ENCODE measurements around the gene IPP. TPM values are rescaled to one million over a fixed set of nuclear protein-coding genes. Genes with fewer than 3 reads are reported as not detected.
"Not testable (repeated sequence)": the region's sequence is repeated elsewhere in the genome, so short reads cannot be mapped to it uniquely, and the experiment has no call there.

Gene IPP
- total RNA-seq, 1 experiment from 2014 or later = 11.6 TPM

DNA sequence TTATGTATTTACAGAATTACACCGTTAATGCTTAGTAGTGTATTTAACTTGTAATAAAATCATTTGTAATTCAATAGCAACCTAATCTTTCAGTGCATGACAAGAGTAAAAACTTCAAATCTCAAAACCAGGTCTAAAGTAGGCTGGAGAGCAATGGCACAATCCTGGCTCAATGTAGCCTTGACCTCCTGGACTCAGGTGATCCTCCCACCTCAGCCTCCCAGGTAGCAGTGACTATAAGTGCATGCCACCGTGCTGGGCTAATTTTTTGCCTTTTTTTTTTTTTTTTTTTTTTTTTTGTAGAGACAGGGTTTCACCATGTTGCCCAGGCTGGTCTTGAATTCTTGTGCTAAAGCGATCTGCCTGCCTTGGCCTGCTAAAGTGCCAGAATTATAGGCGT, 11.3 kb downstream of the IPP start:
- BruUV-seq (replicated peaks) = no TSS peak
- TF ChIP-seq, protein P1, sequence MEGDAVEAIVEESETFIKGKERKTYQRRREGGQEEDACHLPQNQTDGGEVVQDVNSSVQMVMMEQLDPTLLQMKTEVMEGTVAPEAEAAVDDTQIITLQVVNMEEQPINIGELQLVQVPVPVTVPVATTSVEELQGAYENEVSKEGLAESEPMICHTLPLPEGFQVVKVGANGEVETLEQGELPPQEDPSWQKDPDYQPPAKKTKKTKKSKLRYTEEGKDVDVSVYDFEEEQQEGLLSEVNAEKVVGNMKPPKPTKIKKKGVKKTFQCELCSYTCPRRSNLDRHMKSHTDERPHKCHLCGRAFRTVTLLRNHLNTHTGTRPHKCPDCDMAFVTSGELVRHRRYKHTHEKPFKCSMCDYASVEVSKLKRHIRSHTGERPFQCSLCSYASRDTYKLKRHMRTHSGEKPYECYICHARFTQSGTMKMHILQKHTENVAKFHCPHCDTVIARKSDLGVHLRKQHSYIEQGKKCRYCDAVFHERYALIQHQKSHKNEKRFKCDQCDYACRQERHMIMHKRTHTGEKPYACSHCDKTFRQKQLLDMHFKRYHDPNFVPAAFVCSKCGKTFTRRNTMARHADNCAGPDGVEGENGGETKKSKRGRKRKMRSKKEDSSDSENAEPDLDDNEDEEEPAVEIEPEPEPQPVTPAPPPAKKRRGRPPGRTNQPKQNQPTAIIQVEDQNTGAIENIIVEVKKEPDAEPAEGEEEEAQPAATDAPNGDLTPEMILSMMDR (IDR thresholded peaks at IDR 0.05; ENCODE audit: unreplicated experiment) = no peak
- DNase-seq (ENCODE audit: unreplicated experiment) = no peak
- peaks cover 6% of the 10 kb centered on the region for H3K4me1 Mint-ChIP-seq (ENCODE audit: insufficient read depth, unreplicated experiment)
- peaks cover 23% of the 10 kb centered on the region for H3K36me3 Mint-ChIP-seq (ENCODE audit: insufficient read depth, unreplicated experiment)
- ChIA-PET POLR2A (no interaction called here), CTCF (no interaction called here)
- intact Hi-C loops (cut with micrococcal nuclease) = no loop called here
- no peaks in the 10 kb centered on the region for H3K27me3 Mint-ChIP-seq (ENCODE audit: insufficient read depth, unreplicated experiment)
- no peak overlapping the region for H3K4me3 Mint-ChIP-seq (ENCODE audit: unreplicated experiment)
- no peaks in the 10 kb centered on the region for H3K9me3 Mint-ChIP-seq (ENCODE audit: unreplicated experiment)
- H3K27ac Mint-ChIP-seq (ENCODE audit: low read depth, unreplicated experiment) = no peak overlapping the region

DNA sequence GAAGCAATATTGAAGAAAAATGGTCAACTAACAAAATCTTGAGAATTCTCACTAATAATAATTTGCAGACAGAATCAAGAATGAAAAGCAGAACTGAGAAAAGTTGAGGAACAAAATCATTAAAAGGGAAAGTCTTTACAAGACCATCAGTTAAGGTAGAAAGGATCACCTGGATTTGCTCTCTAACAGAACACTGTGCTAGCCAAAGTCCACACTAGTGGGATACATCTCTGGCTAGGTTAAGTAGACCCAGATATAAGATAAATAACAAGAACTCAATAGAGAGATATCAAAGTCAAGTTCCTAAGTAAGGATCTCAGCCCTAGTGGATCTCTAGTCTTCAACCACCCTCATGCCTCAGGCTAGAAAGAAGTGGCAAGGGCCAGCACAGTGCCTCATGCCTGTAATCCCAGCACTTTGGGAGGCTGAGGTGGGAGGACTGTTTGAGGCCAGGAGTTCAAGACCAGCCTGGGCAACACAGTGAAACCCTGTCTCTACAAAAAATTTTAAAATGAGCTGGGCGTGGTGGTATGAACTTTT, 19.6 kb downstream of the IPP start:
- no peak overlapping the region for H3K27ac Mint-ChIP-seq (ENCODE audit: low read depth, unreplicated experiment)
- ChIA-PET CTCF (no interaction called here), POLR2A (no interaction called here)
- H3K4me3 Mint-ChIP-seq (ENCODE audit: unreplicated experiment) = no peak overlapping the region
- intact Hi-C loops (cut with micrococcal nuclease) = no loop called here
- H3K27me3 Mint-ChIP-seq (ENCODE audit: insufficient read depth, unreplicated experiment) = no peaks in the 10 kb centered on the region
- TF ChIP-seq, protein P1 (IDR thresholded peaks at IDR 0.05; ENCODE audit: unreplicated experiment) = no peak
- DNase-seq (ENCODE audit: unreplicated experiment) = no peak
- no peaks in the 10 kb centered on the region for H3K9me3 Mint-ChIP-seq (ENCODE audit: unreplicated experiment)
- peaks cover 24% of the 10 kb centered on the region for H3K36me3 Mint-ChIP-seq (ENCODE audit: insufficient read depth, unreplicated experiment)
- BruUV-seq (replicated peaks) = no TSS peak
- H3K4me1 Mint-ChIP-seq (ENCODE audit: insufficient read depth, unreplicated experiment) = no peaks in the 10 kb centered on the region

DNA sequence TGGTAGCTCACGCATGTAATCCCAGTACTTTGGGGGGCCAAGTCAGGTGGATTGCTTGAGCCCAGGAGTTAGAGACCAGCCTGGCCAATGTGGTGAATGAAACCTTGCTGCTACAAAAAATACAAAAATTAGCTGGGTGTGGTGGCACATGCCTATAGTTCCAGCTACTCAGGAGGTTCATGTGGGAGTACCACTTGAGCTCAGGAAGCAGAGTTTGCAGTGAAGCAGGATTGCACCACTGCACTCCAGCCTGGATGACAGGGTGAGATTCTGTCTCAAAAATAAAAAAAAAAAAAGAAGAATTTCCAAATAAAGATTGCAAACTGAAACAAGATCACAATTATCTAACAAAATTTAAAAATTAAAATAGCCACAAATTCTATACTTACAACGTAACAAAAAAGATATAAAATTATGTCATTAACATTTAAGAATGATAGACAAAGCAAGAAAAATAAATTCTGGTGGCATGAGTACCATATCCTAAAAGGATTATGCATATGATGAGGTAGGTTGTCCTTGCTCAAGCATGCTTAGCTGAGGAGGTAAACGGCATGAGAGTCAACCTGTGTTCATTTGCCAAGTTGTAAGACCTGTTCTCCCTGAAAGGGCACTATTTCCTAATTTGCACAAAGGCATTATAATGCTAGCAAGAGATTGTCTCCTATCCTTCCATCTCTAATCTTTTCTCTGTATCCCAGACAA, 20.2 kb downstream of the IPP start:
- BruUV-seq (replicated peaks) = no TSS peak
- TF ChIP-seq, protein P1 (IDR thresholded peaks at IDR 0.05; ENCODE audit: unreplicated experiment) = no peak
- H3K27ac Mint-ChIP-seq (ENCODE audit: low read depth, unreplicated experiment) = no peak overlapping the region

DNA sequence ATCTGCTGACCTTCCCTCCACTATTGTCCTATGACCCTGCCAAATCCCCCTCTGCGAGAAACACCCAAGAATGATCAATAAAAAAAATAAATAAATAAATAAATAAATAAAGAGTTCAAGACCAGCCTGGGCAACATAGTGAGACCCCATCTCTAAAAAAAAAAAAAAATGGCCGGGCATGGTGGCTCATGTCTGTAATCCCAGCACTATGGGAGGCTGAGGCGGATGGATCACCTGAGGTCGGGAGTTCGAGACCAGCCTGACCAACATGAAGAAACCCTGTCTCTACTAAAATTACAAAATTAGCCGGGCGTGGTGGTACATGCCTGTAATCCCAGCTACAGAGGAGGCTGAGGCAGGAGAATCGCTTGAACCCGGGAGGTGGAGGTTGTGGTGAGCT, 24.4 kb downstream of the IPP start:
- H3K4me3 Mint-ChIP-seq (ENCODE audit: unreplicated experiment); H3K4me1 Mint-ChIP-seq (ENCODE audit: insufficient read depth, unreplicated experiment); H3K9me3 Mint-ChIP-seq (ENCODE audit: unreplicated experiment); CTCF ChIA-PET; H3K27ac Mint-ChIP-seq (ENCODE audit: low read depth, unreplicated experiment); H3K27me3 Mint-ChIP-seq (ENCODE audit: insufficient read depth, unreplicated experiment); BruUV-seq (replicated peaks); DNase-seq (ENCODE audit: unreplicated experiment); intact Hi-C loops (cut with micrococcal nuclease): not testable (repeated sequence)
- POLR2A ChIA-PET = interaction anchor here (0.6 kb wide), 1 partner anchor 164 kb away, joined by 4 read pairs; no protein-coding TSS in a partner anchor
- H3K36me3 Mint-ChIP-seq (ENCODE audit: insufficient read depth, unreplicated experiment) = peaks cover 24% of the 10 kb centered on the region

More for the DNA sequence above, 20.2 kb downstream of the IPP start:
- no peak for DNase-seq (ENCODE audit: unreplicated experiment)
- Mint-ChIP-seq H3K36me3 (ENCODE audit: insufficient read depth, unreplicated experiment) (peaks cover 24% of the 10 kb centered on the region), H3K4me1 (ENCODE audit: insufficient read depth, unreplicated experiment) (no peaks in the 10 kb centered on the region), H3K27me3 (ENCODE audit: insufficient read depth, unreplicated experiment) (no peaks in the 10 kb centered on the region), H3K9me3 (ENCODE audit: unreplicated experiment) (no peaks in the 10 kb centered on the region), H3K4me3 (ENCODE audit: unreplicated experiment) (no peak overlapping the region)
- intact Hi-C loops (cut with micrococcal nuclease) = no loop called here
- CTCF ChIA-PET = interaction anchor here (0.6 kb wide), 1 partner anchor 95 kb away, joined by 4 read pairs; no protein-coding TSS in a partner anchor
- POLR2A ChIA-PET = no interaction called here
